ENCODE results near the gene MCEMP1.

DNA sequence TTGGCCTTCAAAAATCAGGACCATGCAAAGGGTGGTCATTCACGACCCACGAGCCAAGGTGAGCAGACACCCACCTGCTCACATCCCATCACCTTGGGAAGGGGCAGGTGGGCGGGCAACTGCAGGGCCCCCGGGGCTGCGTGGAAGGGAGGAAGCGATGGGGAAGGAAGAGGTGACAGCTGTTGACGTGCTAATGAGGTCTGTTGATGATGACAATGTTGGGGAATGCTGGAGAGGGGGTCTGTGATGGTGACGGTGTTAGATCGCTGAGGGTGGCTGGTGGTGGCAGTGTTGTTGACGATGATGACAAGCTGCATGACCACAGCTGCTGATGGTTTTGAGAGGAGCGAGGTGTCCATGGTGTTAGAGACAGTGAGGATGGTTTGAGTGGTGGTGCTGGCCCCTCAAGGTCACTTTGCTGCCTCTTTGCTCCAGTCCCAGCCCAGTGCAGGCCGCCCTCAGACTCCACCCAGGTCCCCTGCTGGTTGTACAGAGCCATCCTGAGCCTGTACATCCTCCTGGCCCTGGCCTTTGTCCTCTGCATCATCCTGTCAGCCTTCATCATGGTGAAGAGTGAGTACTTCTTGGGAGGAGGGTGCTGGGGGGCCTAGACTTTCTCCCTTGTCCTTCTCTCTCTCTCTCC, 900 bp downstream of the MCEMP1 start:
- TF ChIP-seq, protein P1, sequence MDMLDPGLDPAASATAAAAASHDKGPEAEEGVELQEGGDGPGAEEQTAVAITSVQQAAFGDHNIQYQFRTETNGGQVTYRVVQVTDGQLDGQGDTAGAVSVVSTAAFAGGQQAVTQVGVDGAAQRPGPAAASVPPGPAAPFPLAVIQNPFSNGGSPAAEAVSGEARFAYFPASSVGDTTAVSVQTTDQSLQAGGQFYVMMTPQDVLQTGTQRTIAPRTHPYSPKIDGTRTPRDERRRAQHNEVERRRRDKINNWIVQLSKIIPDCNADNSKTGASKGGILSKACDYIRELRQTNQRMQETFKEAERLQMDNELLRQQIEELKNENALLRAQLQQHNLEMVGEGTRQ (IDR thresholded peaks at IDR 0.05; ENCODE audit: low read depth, low read length) = no peak
- no peak for TF ChIP-seq BHLHE40 (IDR thresholded peaks at IDR 0.05; ENCODE audit: low read depth, low read length)
- TF ChIP-seq, protein P2, sequence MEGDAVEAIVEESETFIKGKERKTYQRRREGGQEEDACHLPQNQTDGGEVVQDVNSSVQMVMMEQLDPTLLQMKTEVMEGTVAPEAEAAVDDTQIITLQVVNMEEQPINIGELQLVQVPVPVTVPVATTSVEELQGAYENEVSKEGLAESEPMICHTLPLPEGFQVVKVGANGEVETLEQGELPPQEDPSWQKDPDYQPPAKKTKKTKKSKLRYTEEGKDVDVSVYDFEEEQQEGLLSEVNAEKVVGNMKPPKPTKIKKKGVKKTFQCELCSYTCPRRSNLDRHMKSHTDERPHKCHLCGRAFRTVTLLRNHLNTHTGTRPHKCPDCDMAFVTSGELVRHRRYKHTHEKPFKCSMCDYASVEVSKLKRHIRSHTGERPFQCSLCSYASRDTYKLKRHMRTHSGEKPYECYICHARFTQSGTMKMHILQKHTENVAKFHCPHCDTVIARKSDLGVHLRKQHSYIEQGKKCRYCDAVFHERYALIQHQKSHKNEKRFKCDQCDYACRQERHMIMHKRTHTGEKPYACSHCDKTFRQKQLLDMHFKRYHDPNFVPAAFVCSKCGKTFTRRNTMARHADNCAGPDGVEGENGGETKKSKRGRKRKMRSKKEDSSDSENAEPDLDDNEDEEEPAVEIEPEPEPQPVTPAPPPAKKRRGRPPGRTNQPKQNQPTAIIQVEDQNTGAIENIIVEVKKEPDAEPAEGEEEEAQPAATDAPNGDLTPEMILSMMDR (conservative IDR thresholded peaks at IDR 0.05; ENCODE audit: low read depth, low read length) = no peak
- no peak for TF ChIP-seq RFX5 (IDR thresholded peaks at IDR 0.05; ENCODE audit: low read depth, low read length)

All from IMR-90 (cell line).